ENCODE data around the gene SCAMP1.

The SCAMP1 gene

GRCh38 chr5:78359831-78360673 lies at the start of gene SCAMP1:
Gene SCAMP1, plus strand, starts transcription at chr5:78360617. Its CDS starts 55 bp downstream, at chr5:78360672.
- Histone ChIP-seq H3K27me3 (replicated peaks; ENCODE audit: control insufficient read depth, insufficient read depth, low read length) (no peaks in the 10 kb centered on the region), H3K9ac (ENCODE audit: low read length) (peak within 1 kb of the TSS; percentile 96), H3K9me3 (ENCODE audit: control insufficient read depth, low read length) (no peaks in the 10 kb centered on the region), H3K4me1 (ENCODE audit: control insufficient read depth, insufficient read depth, low read length) (peaks cover 13% of the 10 kb centered on the region), H3K4me3 (ENCODE audit: low read length) (peak within 1 kb of the TSS; percentile 97), H3K36me3 (ENCODE audit: control insufficient read depth, insufficient read depth, low read length, severe bottlenecking) (no peaks in the 10 kb centered on the region)
- peak; percentile 97 for DNase-seq (ENCODE audit: low read depth)

- Histone ChIP-seq H3K27me3 (replicated peaks; ENCODE audit: control insufficient read depth, insufficient read depth, low read length) (no peaks in the 10 kb centered on the region), H3K4me1 (ENCODE audit: control insufficient read depth, insufficient read depth, low read length) (no peaks in the 10 kb centered on the region), H3K36me3 (ENCODE audit: control insufficient read depth, insufficient read depth, low read length, severe bottlenecking) (no peaks in the 10 kb centered on the region), H3K9ac (ENCODE audit: low read length) (no peak overlapping the region), H3K9me3 (ENCODE audit: control insufficient read depth, low read length) (peaks cover 13% of the 10 kb centered on the region), H3K4me3 (ENCODE audit: low read length) (no peak overlapping the region)
- no peak for DNase-seq (ENCODE audit: low read depth)
Measured at GRCh38 chr5:78317515-78317914, 42.9 kb upstream of the SCAMP1 start.

GRCh38 chr5:78318337-78318736 lies 42.1 kb upstream of the SCAMP1 start:
- DNase-seq (ENCODE audit: low read depth), result no peak
- no peak overlapping the region for H3K9ac ChIP-seq (ENCODE audit: low read length)
- no peaks in the 10 kb centered on the region for H3K36me3 ChIP-seq (ENCODE audit: control insufficient read depth, insufficient read depth, low read length, severe bottlenecking)
- peaks cover 13% of the 10 kb centered on the region for H3K9me3 ChIP-seq (ENCODE audit: control insufficient read depth, low read length)
- no peaks in the 10 kb centered on the region for H3K27me3 ChIP-seq (replicated peaks; ENCODE audit: control insufficient read depth, insufficient read depth, low read length)
- no peaks in the 10 kb centered on the region for H3K4me1 ChIP-seq (ENCODE audit: control insufficient read depth, insufficient read depth, low read length)
- H3K4me3 ChIP-seq (ENCODE audit: low read length), result no peak overlapping the region

GRCh38 chr5:78320401-78320800 lies 40.0 kb upstream of the SCAMP1 start:
- peak; percentile 69 for DNase-seq (ENCODE audit: low read depth)
- Histone ChIP-seq H3K4me1 (ENCODE audit: control insufficient read depth, insufficient read depth, low read length) (no peaks in the 10 kb centered on the region), H3K27me3 (replicated peaks; ENCODE audit: control insufficient read depth, insufficient read depth, low read length) (no peaks in the 10 kb centered on the region), H3K36me3 (ENCODE audit: control insufficient read depth, insufficient read depth, low read length, severe bottlenecking) (no peaks in the 10 kb centered on the region), H3K9me3 (ENCODE audit: control insufficient read depth, low read length) (no peaks in the 10 kb centered on the region), H3K9ac (ENCODE audit: low read length) (no peak overlapping the region), H3K4me3 (ENCODE audit: low read length) (no peak overlapping the region)

- H3K9me3 ChIP-seq (ENCODE audit: control insufficient read depth, low read length), result no peaks in the 10 kb centered on the region
- no peaks in the 10 kb centered on the region for H3K27me3 ChIP-seq (replicated peaks; ENCODE audit: control insufficient read depth, insufficient read depth, low read length)
- H3K36me3 ChIP-seq (ENCODE audit: control insufficient read depth, insufficient read depth, low read length, severe bottlenecking), result no peaks in the 10 kb centered on the region
- no peaks in the 10 kb centered on the region for H3K4me1 ChIP-seq (ENCODE audit: control insufficient read depth, insufficient read depth, low read length)
- DNase-seq (ENCODE audit: low read depth), result no peak
- H3K9ac ChIP-seq (ENCODE audit: low read length), result no peak overlapping the region
- H3K4me3 ChIP-seq (ENCODE audit: low read length), result no peak overlapping the region
Measured at GRCh38 chr5:78323241-78323640, 37.2 kb upstream of the SCAMP1 start.

GRCh38 chr5:78326930-78327329 lies 33.5 kb upstream of the SCAMP1 start:
- H3K4me3 ChIP-seq (ENCODE audit: low read length), result no peak overlapping the region
- no peaks in the 10 kb centered on the region for H3K9me3 ChIP-seq (ENCODE audit: control insufficient read depth, low read length)
- peaks cover 7% of the 10 kb centered on the region for H3K4me1 ChIP-seq (ENCODE audit: control insufficient read depth, insufficient read depth, low read length)
- no peak overlapping the region for H3K9ac ChIP-seq (ENCODE audit: low read length)
- no peak for DNase-seq (ENCODE audit: low read depth)
- no peaks in the 10 kb centered on the region for H3K36me3 ChIP-seq (ENCODE audit: control insufficient read depth, insufficient read depth, low read length, severe bottlenecking)
- no peaks in the 10 kb centered on the region for H3K27me3 ChIP-seq (replicated peaks; ENCODE audit: control insufficient read depth, insufficient read depth, low read length)

GRCh38 chr5:78327761-78328510 lies 32.5 kb upstream of the SCAMP1 start:
- H3K9me3 ChIP-seq (ENCODE audit: control insufficient read depth, low read length), result no peaks in the 10 kb centered on the region
- H3K4me3 ChIP-seq (ENCODE audit: low read length), result no peak overlapping the region
- H3K9ac ChIP-seq (ENCODE audit: low read length), result no peak overlapping the region
- DNase-seq (ENCODE audit: low read depth), result peak; percentile 8
- H3K27me3 ChIP-seq (replicated peaks; ENCODE audit: control insufficient read depth, insufficient read depth, low read length), result no peaks in the 10 kb centered on the region
- peaks cover 7% of the 10 kb centered on the region for H3K4me1 ChIP-seq (ENCODE audit: control insufficient read depth, insufficient read depth, low read length)
- no peaks in the 10 kb centered on the region for H3K36me3 ChIP-seq (ENCODE audit: control insufficient read depth, insufficient read depth, low read length, severe bottlenecking)

GRCh38 chr5:78328585-78329173 lies 31.7 kb upstream of the SCAMP1 start:
- peak; percentile 21 for DNase-seq (ENCODE audit: low read depth)
- no peaks in the 10 kb centered on the region for H3K36me3 ChIP-seq (ENCODE audit: control insufficient read depth, insufficient read depth, low read length, severe bottlenecking)
- H3K9me3 ChIP-seq (ENCODE audit: control insufficient read depth, low read length), result no peaks in the 10 kb centered on the region
- H3K4me3 ChIP-seq (ENCODE audit: low read length), result no peak overlapping the region
- H3K4me1 ChIP-seq (ENCODE audit: control insufficient read depth, insufficient read depth, low read length), result peaks cover 7% of the 10 kb centered on the region
- H3K27me3 ChIP-seq (replicated peaks; ENCODE audit: control insufficient read depth, insufficient read depth, low read length), result no peaks in the 10 kb centered on the region
- no peak overlapping the region for H3K9ac ChIP-seq (ENCODE audit: low read length)

- H3K4me3 ChIP-seq (ENCODE audit: low read length), result no peak overlapping the region
- no peak for DNase-seq (ENCODE audit: low read depth)
- no peaks in the 10 kb centered on the region for H3K36me3 ChIP-seq (ENCODE audit: control insufficient read depth, insufficient read depth, low read length, severe bottlenecking)
- H3K4me1 ChIP-seq (ENCODE audit: control insufficient read depth, insufficient read depth, low read length), result peaks cover 7% of the 10 kb centered on the region
- no peaks in the 10 kb centered on the region for H3K9me3 ChIP-seq (ENCODE audit: control insufficient read depth, low read length)
- no peaks in the 10 kb centered on the region for H3K27me3 ChIP-seq (replicated peaks; ENCODE audit: control insufficient read depth, insufficient read depth, low read length)
- no peak overlapping the region for H3K9ac ChIP-seq (ENCODE audit: low read length)
Measured at GRCh38 chr5:78331523-78332080, 28.8 kb upstream of the SCAMP1 start.

- Histone ChIP-seq H3K9me3 (ENCODE audit: control insufficient read depth, low read length) (peaks cover 8% of the 10 kb centered on the region), H3K36me3 (ENCODE audit: control insufficient read depth, insufficient read depth, low read length, severe bottlenecking) (no peaks in the 10 kb centered on the region), H3K27me3 (replicated peaks; ENCODE audit: control insufficient read depth, insufficient read depth, low read length) (no peaks in the 10 kb centered on the region), H3K9ac (ENCODE audit: low read length) (no peak overlapping the region), H3K4me3 (ENCODE audit: low read length) (no peak overlapping the region), H3K4me1 (ENCODE audit: control insufficient read depth, insufficient read depth, low read length) (no peaks in the 10 kb centered on the region)
- DNase-seq (ENCODE audit: low read depth), result no peak
Measured at GRCh38 chr5:78334811-78335210, 25.6 kb upstream of the SCAMP1 start.

GRCh38 chr5:78335976-78336375 lies 24.4 kb upstream of the SCAMP1 start:
- Histone ChIP-seq H3K9me3 (ENCODE audit: control insufficient read depth, low read length) (peaks cover 8% of the 10 kb centered on the region), H3K27me3 (replicated peaks; ENCODE audit: control insufficient read depth, insufficient read depth, low read length) (no peaks in the 10 kb centered on the region), H3K36me3 (ENCODE audit: control insufficient read depth, insufficient read depth, low read length, severe bottlenecking) (no peaks in the 10 kb centered on the region), H3K4me3 (ENCODE audit: low read length) (no peak overlapping the region), H3K9ac (ENCODE audit: low read length) (no peak overlapping the region), H3K4me1 (ENCODE audit: control insufficient read depth, insufficient read depth, low read length) (no peaks in the 10 kb centered on the region)
- DNase-seq (ENCODE audit: low read depth), result no peak

All from adipocyte (in vitro differentiated cells).